A673 (cell line): ENCODE measurements around the gene GALNS.

ENCODE experiments used
- CTCF ChIP-seq: fragments of 300-800, 200-600 bp; sonication (generic); conservative IDR thresholded peaks from 2 replicates; pipeline ENCODE4 v1.5.1; 2017; ENCODE audit warnings: low read depth, mild to moderate bottlenecking, antibody characterized with exemption, low read length, moderate library complexity, mixed read lengths
- EZH2 ChIP-seq: fragments of 200-600 bp; sonication (generic); IDR thresholded peaks from 2 replicates; pipeline ENCODE4 v1.6.1; 2017; ENCODE audit warnings: borderline replicate concordance, low read depth, mild to moderate bottlenecking, mixed read lengths, antibody characterized with exemption, low read length; ENCODE audit not compliant: poor library complexity, severe bottlenecking

GRCh38 chr16:88853325-88853941, 3.3 kb downstream of the GALNS start:
- TF ChIP-seq CTCF (no peak), EZH2 (no peak)
